C4-2B (cell line): ENCODE results near the gene SPRR2A.
"Not testable (repeated sequence)": the region's sequence is repeated elsewhere in the genome, so short reads cannot be mapped to it uniquely, and the experiment has no call there.

Experiments used
- H3K27ac ChIP-seq: fragments of 450-650 bp; 2 replicates; pipeline ENCODE4 v1.5.1; 2017
- ZFX ChIP-seq: fragments of 450-650 bp; IDR thresholded peaks from 2 replicates; pipeline ENCODE4 v1.6.1; 2017
- TF ChIP-seq, protein P1 (sequence below): fragments of 450-650 bp; conservative IDR thresholded peaks from 2 replicates; pipeline ENCODE4 v1.5.1; 2017; ENCODE audit warnings: mild to moderate bottlenecking

SPRR2A gene

GRCh38 chr1:153024413-153024812 is 32.9 kb downstream of the SPRR2A start:
- H3K27ac ChIP-seq, result no peak overlapping the region
- TF ChIP-seq ZFX, result no peak
- TF ChIP-seq, protein P1, sequence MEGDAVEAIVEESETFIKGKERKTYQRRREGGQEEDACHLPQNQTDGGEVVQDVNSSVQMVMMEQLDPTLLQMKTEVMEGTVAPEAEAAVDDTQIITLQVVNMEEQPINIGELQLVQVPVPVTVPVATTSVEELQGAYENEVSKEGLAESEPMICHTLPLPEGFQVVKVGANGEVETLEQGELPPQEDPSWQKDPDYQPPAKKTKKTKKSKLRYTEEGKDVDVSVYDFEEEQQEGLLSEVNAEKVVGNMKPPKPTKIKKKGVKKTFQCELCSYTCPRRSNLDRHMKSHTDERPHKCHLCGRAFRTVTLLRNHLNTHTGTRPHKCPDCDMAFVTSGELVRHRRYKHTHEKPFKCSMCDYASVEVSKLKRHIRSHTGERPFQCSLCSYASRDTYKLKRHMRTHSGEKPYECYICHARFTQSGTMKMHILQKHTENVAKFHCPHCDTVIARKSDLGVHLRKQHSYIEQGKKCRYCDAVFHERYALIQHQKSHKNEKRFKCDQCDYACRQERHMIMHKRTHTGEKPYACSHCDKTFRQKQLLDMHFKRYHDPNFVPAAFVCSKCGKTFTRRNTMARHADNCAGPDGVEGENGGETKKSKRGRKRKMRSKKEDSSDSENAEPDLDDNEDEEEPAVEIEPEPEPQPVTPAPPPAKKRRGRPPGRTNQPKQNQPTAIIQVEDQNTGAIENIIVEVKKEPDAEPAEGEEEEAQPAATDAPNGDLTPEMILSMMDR, result no peak

DNA sequence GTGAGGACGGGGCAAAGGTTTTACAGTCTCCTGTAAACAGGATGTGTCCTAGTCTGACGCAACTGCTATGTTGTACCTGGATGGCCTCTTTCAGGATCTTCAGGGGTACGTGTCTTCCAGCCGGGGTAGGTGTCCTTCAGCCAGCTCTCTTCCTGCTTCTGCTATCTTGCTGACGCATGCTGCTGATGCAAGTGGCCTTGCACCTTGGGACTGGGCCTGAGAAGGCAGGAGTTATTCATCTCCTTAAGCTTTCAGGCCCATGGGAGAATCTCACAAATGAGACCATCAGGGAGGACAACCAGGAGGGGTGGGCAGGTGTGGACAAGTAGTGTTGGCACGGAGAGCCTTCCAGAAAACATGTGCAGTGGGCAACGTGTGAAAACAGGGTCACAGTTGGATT is 34.2 kb downstream of the SPRR2A start:
- TF ChIP-seq ZFX, result no peak
- TF ChIP-seq, protein P1, result no peak
- H3K27ac ChIP-seq, result no peak overlapping the region

- H3K27ac ChIP-seq, result not testable (repeated sequence)
These were observed 35.0 kb downstream of the SPRR2A start for GRCh38 chr1:153022340-153022739.

GRCh38 chr1:153021829-153022228 is 35.5 kb downstream of the SPRR2A start:
- H3K27ac ChIP-seq, result not testable (repeated sequence)

GRCh38 chr1:153011235-153011758 is 46.0 kb downstream of the SPRR2A start:
- not testable (repeated sequence) for H3K27ac ChIP-seq
